Mesenchymal stem cell (in vitro differentiated cells and primary cell): ENCODE data around the gene DENND4C.
"Not testable (repeated sequence)": the region's sequence is repeated elsewhere in the genome, so short reads cannot be mapped to it uniquely, and the experiment has no call there.

Experiments used
- DNase-seq: peaks from one replicate; pipeline ENCODE4 v3.0.0-alpha.2; 2013
- H2AFZ ChIP-seq: one replicate; pipeline ENCODE4 v1.6.1; 2013; ENCODE audit warnings: low read depth, mild to moderate bottlenecking, control low read depth, inconsistent platforms, low read length, moderate library complexity
- H2AK5ac ChIP-seq: 2 replicates; pipeline ENCODE4 v1.6.1; 2013; ENCODE audit warnings: low read length, moderate library complexity, mild to moderate bottlenecking, inconsistent platforms; ENCODE audit not compliant: severe bottlenecking
- H2BK120ac ChIP-seq: one replicate; pipeline ENCODE4 v1.6.1; 2013; ENCODE audit warnings: low read depth, mild to moderate bottlenecking, inconsistent platforms, low read length, moderate library complexity
- H2BK12ac ChIP-seq, 2 experiments: one replicate each; pipeline ENCODE4 v1.6.1; 2013; ENCODE audit warnings: inconsistent platforms in 2 of 2, low read length in 2 of 2, mild to moderate bottlenecking in 2 of 2, moderate library complexity in 2 of 2, control low read depth in 1 of 2
- H2BK15ac ChIP-seq: one replicate; pipeline ENCODE4 v1.6.1; 2013; ENCODE audit warnings: mild to moderate bottlenecking, low read depth, inconsistent platforms; ENCODE audit not compliant: poor library complexity, severe bottlenecking
- H2BK5ac ChIP-seq: 2 replicates; pipeline ENCODE4 v1.6.1; 2013; ENCODE audit warnings: low read depth, mild to moderate bottlenecking, low read length, control low read depth, inconsistent platforms; ENCODE audit not compliant: poor library complexity, severe bottlenecking
- H3K14ac ChIP-seq, 2 experiments: one replicate each; pipeline ENCODE4 v1.6.1; 2013; ENCODE audit warnings: inconsistent platforms in 2 of 2, low read length in 2 of 2, control low read depth in 1 of 2, mild to moderate bottlenecking in 1 of 2, moderate library complexity in 1 of 2
- H3K18ac ChIP-seq, 2 experiments: one replicate each; pipeline ENCODE4 v1.6.1; 2013; ENCODE audit warnings: inconsistent platforms in 2 of 2, low read length in 2 of 2, control low read depth in 1 of 2, low read depth in 1 of 2, mild to moderate bottlenecking in 1 of 2
- H3K23ac ChIP-seq, 2 experiments: one replicate each; pipeline ENCODE4 v1.6.1; 2013; ENCODE audit warnings: inconsistent platforms in 2 of 2, low read length in 2 of 2, mild to moderate bottlenecking in 2 of 2, moderate library complexity in 2 of 2, control low read depth in 1 of 2
- H3K27ac ChIP-seq: 2 replicates; pipeline ENCODE4 v1.5.1; 2013; ENCODE audit warnings: mild to moderate bottlenecking, moderate library complexity, low read length, control low read depth, inconsistent platforms; ENCODE audit not compliant: poor library complexity, severe bottlenecking
- H3K27me3 ChIP-seq, 2 experiments: 2 replicates each; pipeline versions ENCODE4 v1.6.1 to v1.7.0; 2013; ENCODE audit warnings: low read length in 2 of 2, mild to moderate bottlenecking in 2 of 2, moderate library complexity in 2 of 2, control low read depth in 1 of 2, inconsistent platforms in 1 of 2; ENCODE audit not compliant: control insufficient read depth in 1 of 2, insufficient read depth in 1 of 2
- H3K36me3 ChIP-seq, 2 experiments: 2 replicates each; pipeline versions ENCODE4 v1.6.1 to v1.7.0; 2013; ENCODE audit warnings: low read length in 2 of 2, control low read depth in 1 of 2, inconsistent platforms in 1 of 2, low read depth in 1 of 2, mild to moderate bottlenecking in 1 of 2; ENCODE audit not compliant: insufficient read depth in 2 of 2, control insufficient read depth in 1 of 2
- H3K4ac ChIP-seq, 2 experiments: one replicate each; pipeline ENCODE4 v1.6.1; 2013; ENCODE audit warnings: inconsistent platforms in 2 of 2, low read length in 2 of 2, mild to moderate bottlenecking in 2 of 2, moderate library complexity in 2 of 2, control low read depth in 1 of 2, low read depth in 1 of 2
- H3K4me1 ChIP-seq: 2 replicates; pipeline ENCODE4 v1.6.1; 2013; ENCODE audit warnings: low read depth, low read length, control low read depth; ENCODE audit not compliant: control insufficient read depth, insufficient read depth
- H3K4me2 ChIP-seq: 2 replicates; pipeline ENCODE4 v1.6.1; 2013; ENCODE audit warnings: low read length, mild to moderate bottlenecking, inconsistent platforms; ENCODE audit not compliant: poor library complexity, severe bottlenecking
- H3K4me3 ChIP-seq, 2 experiments: 2 replicates each; pipeline versions ENCODE4 v1.5.1 to v1.7.0; 2013; ENCODE audit warnings: low read length in 2 of 2, mild to moderate bottlenecking in 2 of 2, control low read depth in 1 of 2, low read depth in 1 of 2; ENCODE audit not compliant: insufficient read depth in 1 of 2
- H3K79me1 ChIP-seq: replicated peaks from 2 replicates; pipeline ENCODE4 v1.6.1; 2013; ENCODE audit warnings: mild to moderate bottlenecking, control low read depth, low read length, inconsistent platforms; ENCODE audit not compliant: poor library complexity, severe bottlenecking
- H3K9ac ChIP-seq: 2 replicates; pipeline ENCODE4 v1.7.0; 2013; ENCODE audit warnings: mild to moderate bottlenecking, low read length, moderate library complexity
- H3K9me3 ChIP-seq: 2 replicates; pipeline ENCODE4 v1.7.0; 2013; ENCODE audit warnings: mild to moderate bottlenecking, low read length; ENCODE audit not compliant: control insufficient read depth
- H4K8ac ChIP-seq: one replicate; pipeline ENCODE4 v1.6.1; 2013; ENCODE audit warnings: inconsistent platforms, mild to moderate bottlenecking, low read length, moderate library complexity
- H4K91ac ChIP-seq: one replicate; pipeline ENCODE4 v1.6.1; 2013; ENCODE audit warnings: mild to moderate bottlenecking, low read length, inconsistent platforms
- WGBS: methylation state at CpG from one replicate; pipeline ENCODE4 v1.1.7; 2013; ENCODE audit warnings: mixed read lengths; 5-methylcytosine and 5-hydroxymethylcytosine counted together

Gene DENND4C

DNA sequence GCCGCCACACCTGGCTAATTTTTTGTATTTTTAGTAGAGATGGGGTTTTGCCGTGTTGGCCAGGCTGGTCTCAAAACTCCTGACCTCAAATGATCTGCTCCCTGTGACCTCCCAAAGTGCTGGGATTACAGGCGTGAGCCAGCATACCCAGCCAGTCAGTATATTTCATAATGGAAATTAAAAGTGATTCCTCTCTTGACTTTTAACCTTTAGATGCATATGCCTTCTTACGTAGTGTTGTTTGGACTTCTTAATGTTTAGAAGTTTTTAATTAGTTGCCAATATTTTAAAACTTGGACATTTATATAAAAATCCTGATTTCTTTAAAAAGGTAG, 22.4 kb downstream of the DENND4C start:
- Histone ChIP-seq H3K27ac (no peak overlapping the region), H3K4me1 (peaks cover 3% of the 10 kb centered on the region), H2BK120ac (no peak overlapping the region), H4K91ac (no peak overlapping the region), H3K18ac (no peak overlapping the region), H3K23ac (no peak overlapping the region), H2BK12ac (no peak overlapping the region), H2BK5ac (no peak overlapping the region), H3K9ac (no peak overlapping the region), H3K9me3 (no peaks in the 10 kb centered on the region), H2AFZ (no peak overlapping the region), H3K14ac (no peak overlapping the region), H3K4ac (no peak overlapping the region), H3K79me1 (peaks cover 8% of the 10 kb centered on the region), H2BK15ac (no peak overlapping the region), H2AK5ac (no peak overlapping the region), H3K4me2 (no peak overlapping the region), H3K27me3 (no peaks in the 10 kb centered on the region), H4K8ac (no peak overlapping the region), H3K36me3 (peaks cover 0 to 5% of the 10 kb centered on the region in 2 experiments), H3K4me3 (no peak overlapping the region)
- DNase-seq, result no peak
- WGBS, result 73% methylated on average over 2 of the region's 4 CpGs

DNA sequence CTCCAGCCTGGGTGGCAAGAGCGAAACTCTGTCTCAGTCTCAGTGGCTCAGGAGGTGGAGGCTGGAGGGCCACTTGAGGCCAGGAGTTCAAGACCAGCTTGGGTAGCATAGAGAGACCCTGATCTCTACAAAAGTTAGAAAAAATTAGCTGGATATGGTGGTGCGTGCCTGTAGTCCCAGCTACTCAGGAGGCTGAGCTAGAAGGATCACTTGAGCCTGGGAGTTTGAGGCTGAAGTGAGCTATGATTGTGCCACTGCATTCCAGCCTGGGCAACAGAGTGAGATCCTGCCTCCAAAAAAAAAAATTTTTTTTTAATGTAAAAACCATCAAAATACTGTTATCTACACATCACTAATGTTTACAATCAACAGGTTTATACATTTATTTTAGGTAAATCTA, 24.6 kb downstream of the DENND4C start:
- 100% methylated on average over 2 of the region's 2 CpGs for WGBS
- no peak for DNase-seq
- Histone ChIP-seq H3K4me2 (no peak overlapping the region), H3K9ac (no peak overlapping the region), H4K8ac (no peak overlapping the region), H3K27me3 (no peaks in the 10 kb centered on the region), H3K18ac (no peak overlapping the region), H3K4me3 (no peak overlapping the region), H2AFZ (no peak overlapping the region), H3K23ac (no peak overlapping the region), H2BK120ac (no peak overlapping the region), H3K4ac (no peak overlapping the region), H3K36me3 (peaks cover 0 to 5% of the 10 kb centered on the region in 2 experiments), H2BK15ac (no peak overlapping the region), H2BK5ac (no peak overlapping the region), H3K4me1 (peaks cover 2% of the 10 kb centered on the region), H3K14ac (no peak overlapping the region), H2BK12ac (no peak overlapping the region), H3K9me3 (no peaks in the 10 kb centered on the region), H2AK5ac (no peak overlapping the region), H3K27ac (no peak overlapping the region), H3K79me1 (peaks cover 4% of the 10 kb centered on the region), H4K91ac (no peak overlapping the region)

DNA sequence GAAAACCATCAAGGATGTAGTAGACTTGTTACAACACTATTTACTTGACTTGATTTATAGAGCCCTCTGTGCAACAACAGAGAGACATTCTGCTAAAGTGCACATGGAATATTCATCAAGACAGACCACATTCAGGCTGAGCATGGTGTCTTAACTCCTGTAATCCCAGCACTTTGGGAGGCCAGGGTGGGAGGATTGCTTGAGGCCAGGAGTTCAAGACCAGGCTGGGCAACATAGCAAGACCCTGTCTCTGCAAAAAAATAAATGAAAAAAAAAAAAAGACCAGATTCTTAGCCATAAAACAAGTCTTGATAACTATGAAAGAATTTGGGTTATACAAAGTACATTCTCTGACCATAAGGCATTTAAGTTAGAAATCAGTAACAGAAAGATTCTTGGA, 25.3 kb downstream of the DENND4C start:
- Histone ChIP-seq H4K91ac (no peak overlapping the region), H2BK5ac (no peak overlapping the region), H3K4ac (no peak overlapping the region), H3K4me1 (peaks cover 2% of the 10 kb centered on the region), H3K9me3 (no peaks in the 10 kb centered on the region), H3K14ac (no peak overlapping the region), H3K36me3 (peaks cover 0 to 4% of the 10 kb centered on the region in 2 experiments), H3K4me3 (no peak overlapping the region), H2BK120ac (no peak overlapping the region), H2AK5ac (no peak overlapping the region), H3K18ac (no peak overlapping the region), H4K8ac (no peak overlapping the region), H2AFZ (no peak overlapping the region), H3K79me1 (peaks cover 3% of the 10 kb centered on the region), H2BK15ac (no peak overlapping the region), H2BK12ac (no peak overlapping the region), H3K27ac (no peak overlapping the region), H3K9ac (no peak overlapping the region), H3K4me2 (no peak overlapping the region), H3K23ac (no peak overlapping the region), H3K27me3 (no peaks in the 10 kb centered on the region)
- peak; percentile 46 for DNase-seq

DNA sequence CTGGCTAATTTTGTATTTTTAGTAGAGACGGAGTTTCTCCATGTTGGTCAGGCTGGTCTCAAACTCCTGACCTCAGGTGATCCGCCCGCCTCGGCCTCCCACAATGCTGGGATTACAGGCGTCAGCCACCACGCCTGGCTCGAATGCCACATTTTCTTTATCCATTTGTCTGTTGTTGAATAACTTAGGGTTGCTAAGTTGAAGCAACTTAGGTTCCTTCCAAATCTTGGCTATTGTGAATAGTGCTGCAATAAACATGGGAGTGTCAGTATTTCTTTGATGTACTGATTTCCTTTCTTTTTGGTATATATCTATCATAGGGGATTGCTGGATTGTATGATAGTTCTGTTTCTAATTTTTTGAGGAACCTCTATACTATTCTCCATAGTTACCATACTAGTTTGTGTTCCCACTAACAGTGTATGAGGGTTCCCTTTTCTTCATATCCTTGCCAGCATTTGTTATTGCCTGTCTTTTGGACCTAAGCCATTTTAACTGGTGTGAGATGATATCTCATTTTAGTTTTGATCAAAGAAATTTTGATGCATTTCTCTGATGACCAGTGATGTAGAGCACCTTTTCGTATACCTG, 29.3 kb downstream of the DENND4C start:
- WGBS, result 97% methylated on average over 8 of the region's 8 CpGs
- not testable (repeated sequence) for H3K4me2 ChIP-seq

More for the DNA sequence above, 29.3 kb downstream of the DENND4C start:
- H3K4me3 ChIP-seq, H3K79me1 ChIP-seq, H3K23ac ChIP-seq, H2BK12ac ChIP-seq, H2BK15ac ChIP-seq, H3K9ac ChIP-seq, H3K27me3 ChIP-seq, H3K14ac ChIP-seq, H3K9me3 ChIP-seq, H2AFZ ChIP-seq, H2BK5ac ChIP-seq, H3K36me3 ChIP-seq, H4K8ac ChIP-seq, H3K27ac ChIP-seq, DNase-seq, H3K4ac ChIP-seq, H2BK120ac ChIP-seq, H3K18ac ChIP-seq, H2AK5ac ChIP-seq, H4K91ac ChIP-seq, H3K4me1 ChIP-seq: not testable (repeated sequence)
